Lung (tissue), 12 donors: ENCODE measurements around the gene OPCML. TPM values are rescaled to one million over a fixed set of nuclear protein-coding genes. Genes with fewer than 3 reads are reported as not detected.

Source experiments
- ATAC-seq: fragments of 200-7000 bp; cut with Tn5 transposase; one replicate; pipeline ENCODE4 v1.9.1; 2020; ENCODE audit warnings: moderate number of reproducible peaks; ENCODE audit not compliant: insufficient read depth, low FRiP score
- DNase-seq, 3 donors: peaks; one replicate each; pipeline ENCODE4 v3.0.0-alpha.2; 2013 to 2017
- H3K27ac ChIP-seq, 2 donors: one replicate each; pipeline ENCODE4 v1.5.1; 2013; ENCODE audit warnings: mild to moderate bottlenecking in 2 of 2, moderate library complexity in 2 of 2, control low read depth in 1 of 2, inconsistent platforms in 1 of 2, low read depth in 1 of 2, low read length in 1 of 2
- H3K27me3 ChIP-seq, 3 donors: one replicate each; pipeline ENCODE4 v1.5.1; 2013; ENCODE audit warnings: low read length in 2 of 3; ENCODE audit not compliant: control insufficient read depth in 3 of 3, insufficient read depth in 3 of 3
- H3K36me3 ChIP-seq, 4 donors: one replicate each; pipeline ENCODE4 v1.5.1; 2013; ENCODE audit warnings: low read length in 4 of 4, mild to moderate bottlenecking in 1 of 4, moderate library complexity in 1 of 4; ENCODE audit not compliant: control insufficient read depth in 4 of 4, insufficient read depth in 4 of 4
- H3K4me1 ChIP-seq, 5 donors: one replicate each; pipeline ENCODE4 v1.5.1; 2013; ENCODE audit warnings: low read length in 5 of 5, mild to moderate bottlenecking in 2 of 5, moderate library complexity in 1 of 5; ENCODE audit not compliant: control insufficient read depth in 5 of 5, insufficient read depth in 5 of 5
- H3K4me3 ChIP-seq: one replicate; pipeline ENCODE4 v1.5.1; 2013; ENCODE audit warnings: mild to moderate bottlenecking, control low read depth, moderate library complexity
- H3K9ac ChIP-seq, 2 donors: one replicate each; pipeline ENCODE4 v1.5.1; 2013; ENCODE audit warnings: low read length in 2 of 2, control low read depth in 1 of 2; ENCODE audit not compliant: insufficient read depth in 1 of 2
- H3K9me3 ChIP-seq, 4 donors: one replicate each; pipeline ENCODE4 v1.5.1; 2013; ENCODE audit warnings: low read length in 3 of 4, mild to moderate bottlenecking in 1 of 4, moderate library complexity in 1 of 4; ENCODE audit not compliant: control insufficient read depth in 4 of 4, insufficient read depth in 3 of 4
- CTCF ChIP-seq: IDR thresholded peaks from 2 replicates; pipeline ENCODE4 v1.5.1; 2012; ENCODE audit warnings: mild to moderate bottlenecking; ENCODE audit errors: control extremely low read depth, extremely low read depth
- WGBS, 2 donors: extraction: QIAGEN DNeasy Blood & Tissue Kit; methylation state at CpG; one replicate each; pipeline ENCODE4 v1.1.7; 2013; 5-methylcytosine and 5-hydroxymethylcytosine counted together
- polyA plus RNA-seq, 2 donors: library from polyadenylated mRNA; stranded (reverse); fragments of 200-250 nt; gene quantifications; one replicate each; pipeline ENCODE4 v1.2.1, GENCODE V29; 2013
- total RNA-seq, 2 donors: library from RNA; depleted of rRNA in 1 of 2; stranded (reverse); fragments of >200 nt in 1 of 2; gene quantifications; one replicate each; pipeline ENCODE4 v1.2.1, GENCODE V29; 2014 to 2021
- donor health status: control.
- donor health status: control.
- donor health status: Bipolar disorder and iron deficiency.
- donor health status: healthy.
- donor health status: DM: yes; HTN: yes; CAD: no.

The OPCML gene
- total and polyA plus RNA-seq, 4 donors: 0.49 to 0.74 TPM; not detected in 2

- Histone ChIP-seq H3K27me3 (peaks cover 0 to 2% (median 2%) of the 10 kb centered on the region in 3 donors), H3K4me1 (no peaks in the 10 kb centered on the region), H3K27ac (no peak overlapping the region), H3K9ac (no peak overlapping the region), H3K9me3 (no peaks in the 10 kb centered on the region), H3K4me3 (no peak overlapping the region), H3K36me3 (no peaks in the 10 kb centered on the region)
- WGBS, 2 donors: 92 to 95% methylated on average over 15 of the region's 15 CpGs
- TF ChIP-seq CTCF: no peak
- ATAC-seq (no peak), DNase-seq (no peak)
Observed at GRCh38 chr11:133362916-133363315, 169.4 kb downstream of the OPCML start.

GRCh38 chr11:133362156-133362555, 170.1 kb downstream of the OPCML start:
- Histone ChIP-seq H3K27me3 (peaks cover 0 to 3% (median 2%) of the 10 kb centered on the region in 3 donors), H3K27ac (no peak overlapping the region), H3K4me1 (no peaks in the 10 kb centered on the region), H3K9ac (no peak overlapping the region), H3K4me3 (no peak overlapping the region), H3K36me3 (no peaks in the 10 kb centered on the region), H3K9me3 (no peaks in the 10 kb centered on the region)
- WGBS, 2 donors: 87 to 92% methylated on average over 15 of the region's 15 CpGs
- TF ChIP-seq CTCF: no peak
- DNase-seq (no peak), ATAC-seq (no peak)

GRCh38 chr11:133361689-133361994, 170.7 kb downstream of the OPCML start:
- Histone ChIP-seq H3K27ac (no peak overlapping the region), H3K27me3 (peaks cover 0 to 7% (median 2%) of the 10 kb centered on the region in 3 donors), H3K4me1 (no peaks in the 10 kb centered on the region), H3K9ac (no peak overlapping the region), H3K9me3 (no peaks in the 10 kb centered on the region), H3K4me3 (no peak overlapping the region), H3K36me3 (no peaks in the 10 kb centered on the region)
- DNase-seq: no peak
- no peak for ATAC-seq
- TF ChIP-seq CTCF: no peak
- 96 to 98% methylated on average over 21 of the region's 21 CpGs for WGBS, 2 donors
